ENCODE results near the gene MBOAT1. TPM values are rescaled to one million over a fixed set of nuclear protein-coding genes. Genes with fewer than 3 reads are reported as not detected.

MBOAT1 gene
- polyA plus RNA-seq, 3 donors = 6.8 to 59.1 (median 8.1) TPM

GRCh38 chr6:20162515-20162914, 49.8 kb downstream of the MBOAT1 start:
- H3K27me3 Mint-ChIP-seq (ENCODE audit: low read depth in 3 of 3) = peaks cover 0 to 1% (median 0%) of the 10 kb centered on the region in 3 donors

GRCh38 chr6:20160541-20161283, 51.6 kb downstream of the MBOAT1 start:
- H3K4me3 ChIP-seq (replicated peaks in 1 of 3; ENCODE audit: low read depth in 2 of 3, low read length in 3 of 3) = no peak overlapping the region
- peak overlapping the region in 4 of 7 donors; percentile 16 to 58 (median 48) for H3K27ac Mint-ChIP-seq
- peak overlapping the region in 1 of 2 donors; percentile 24 for H3K27ac ChIP-seq (ENCODE audit: low read depth in 1 of 2, low read length in 2 of 2)
- intact Hi-C loops (cut with micrococcal nuclease) = no loop called here
- H3K79me2 ChIP-seq (ENCODE audit: insufficient read depth, low read length) = peaks cover 84% of the 10 kb centered on the region
- no peaks in the 10 kb centered on the region for H3K9me3 ChIP-seq (replicated peaks in 1 of 2; ENCODE audit: control insufficient read depth in 1 of 2, insufficient read depth in 1 of 2, low read length in 2 of 2)
- H3K4me2 ChIP-seq (replicated peaks; ENCODE audit: extremely low read depth, low read length, poor library complexity, severe bottlenecking) = no peak overlapping the region
- no peak for DNase-seq
- peaks cover 16 to 28% of the 10 kb centered on the region in 2 donors for H3K36me3 Mint-ChIP-seq
- H3K9me3 Mint-ChIP-seq = peaks cover 0 to 2% (median 0%) of the 10 kb centered on the region in 7 donors
- peaks cover 43% of the 10 kb centered on the region for H4K20me1 ChIP-seq (ENCODE audit: insufficient read depth, low read length)
- no peaks in the 10 kb centered on the region for H3K4me1 ChIP-seq (ENCODE audit: control insufficient read depth in 1 of 2, insufficient read depth in 2 of 2, low read length in 2 of 2)
- H3K27me3 Mint-ChIP-seq (ENCODE audit: low read depth in 3 of 3) = peaks cover 0 to 1% (median 0%) of the 10 kb centered on the region in 3 donors
- H3K4me3 Mint-ChIP-seq = no peak overlapping the region
- 92% methylated on average over 6 of the region's 9 CpGs for WGBS (ENCODE audit: insufficient coverage)
- peaks cover 0 to 5% of the 10 kb centered on the region in 2 donors for H3K36me3 ChIP-seq (replicated peaks in 1 of 2; ENCODE audit: control insufficient read depth in 1 of 2, insufficient read depth in 2 of 2, low read length in 2 of 2)
- no peak overlapping the region for H2AFZ ChIP-seq (ENCODE audit: insufficient read depth, low read depth, low read length, poor library complexity, severe bottlenecking)
- H3K4me1 Mint-ChIP-seq = peaks cover 8% of the 10 kb centered on the region
- H3K9ac ChIP-seq (ENCODE audit: insufficient read depth, low read length, poor library complexity, severe bottlenecking) = no peak overlapping the region
- no peaks in the 10 kb centered on the region for H3K27me3 ChIP-seq (ENCODE audit: control insufficient read depth in 2 of 2, insufficient read depth in 2 of 2, low read length in 2 of 2)
- no peak for TF ChIP-seq CTCF (IDR thresholded peaks at IDR 0.05)

More at GRCh38 chr6:20162515-20162914, 49.8 kb downstream of the MBOAT1 start:
- no peak overlapping the region for H3K9ac ChIP-seq (ENCODE audit: insufficient read depth, low read length, poor library complexity, severe bottlenecking)
- no peaks in the 10 kb centered on the region for H3K9me3 ChIP-seq (replicated peaks in 1 of 2; ENCODE audit: control insufficient read depth in 1 of 2, insufficient read depth in 1 of 2, low read length in 2 of 2)
- H3K36me3 Mint-ChIP-seq = peaks cover 24 to 34% of the 10 kb centered on the region in 2 donors
- WGBS (ENCODE audit: insufficient coverage) = no CpG with 5 or more reads among the region's 2 CpGs
- H2AFZ ChIP-seq (ENCODE audit: insufficient read depth, low read depth, low read length, poor library complexity, severe bottlenecking) = no peak overlapping the region
- H3K27ac ChIP-seq (ENCODE audit: low read depth in 1 of 2, low read length in 2 of 2) = no peak overlapping the region
- H3K4me2 ChIP-seq (replicated peaks; ENCODE audit: extremely low read depth, low read length, poor library complexity, severe bottlenecking) = no peak overlapping the region
- peaks cover 86% of the 10 kb centered on the region for H3K79me2 ChIP-seq (ENCODE audit: insufficient read depth, low read length)
- TF ChIP-seq CTCF (IDR thresholded peaks at IDR 0.05) = no peak
- H3K27ac Mint-ChIP-seq = no peak overlapping the region
- H3K27me3 ChIP-seq (ENCODE audit: control insufficient read depth in 2 of 2, insufficient read depth in 2 of 2, low read length in 2 of 2) = no peaks in the 10 kb centered on the region
- H3K9me3 Mint-ChIP-seq = peaks cover 0 to 3% (median 0%) of the 10 kb centered on the region in 7 donors
- peaks cover 21% of the 10 kb centered on the region for H3K4me1 Mint-ChIP-seq
- peaks cover 5 to 8% of the 10 kb centered on the region in 2 donors for H3K36me3 ChIP-seq (replicated peaks in 1 of 2; ENCODE audit: control insufficient read depth in 1 of 2, insufficient read depth in 2 of 2, low read length in 2 of 2)
- H3K4me3 ChIP-seq (replicated peaks in 1 of 3; ENCODE audit: low read depth in 2 of 3, low read length in 3 of 3) = no peak overlapping the region
- H3K4me1 ChIP-seq (ENCODE audit: control insufficient read depth in 1 of 2, insufficient read depth in 2 of 2, low read length in 2 of 2) = peaks cover 14 to 16% of the 10 kb centered on the region in 2 donors
- intact Hi-C loops (cut with micrococcal nuclease) = no loop called here
- no peak overlapping the region for H3K4me3 Mint-ChIP-seq
- DNase-seq = no peak
- peaks cover 30% of the 10 kb centered on the region for H4K20me1 ChIP-seq (ENCODE audit: insufficient read depth, low read length)
